HEK293T (cell line): ENCODE measurements around the gene ADIPOR2.

Experiments used
- CTCF ChIA-PET: fragments of 350-600 bp; formaldehyde crosslinking; extraction: SDS; loops from one replicate; lab custom pipeline; 2021; ENCODE audit warnings: antibody characterized with exemption, inconsistent platforms; lab: Yijun Ruan, JAX
- POLR2A ChIA-PET: fragments of 350-600 bp; formaldehyde crosslinking; extraction: SDS; loops from one replicate; lab custom pipeline; 2020; ENCODE audit warnings: antibody characterized with exemption, inconsistent platforms; lab: Yijun Ruan, JAX
- DNase-seq: peaks from one replicate; pipeline ENCODE4 v3.0.0; 2012; ENCODE audit warnings: mixed read lengths; ENCODE audit errors: extremely low spot score
- ARNT ChIP-seq: fragments of 450-650 bp; IDR thresholded peaks from 2 replicates; pipeline ENCODE4 v1.6.1; 2017; ENCODE audit warnings: mild to moderate bottlenecking
- BHLHE40 ChIP-seq: fragments of 450-650 bp; IDR thresholded peaks from 2 replicates; pipeline ENCODE4 v1.6.1; 2016; ENCODE audit warnings: mild to moderate bottlenecking, moderate library complexity, borderline replicate concordance
- CTBP1 ChIP-seq: fragments of 450-650 bp; IDR thresholded peaks from 2 replicates; pipeline ENCODE4 v1.6.1; 2016; ENCODE audit warnings: borderline replicate concordance
- ELF4 ChIP-seq: fragments of 450-650 bp; IDR thresholded peaks from 2 replicates; pipeline ENCODE4 v1.6.1; 2017; ENCODE audit warnings: antibody characterized with exemption
- FOXA1 ChIP-seq: fragments of 450-650 bp; IDR thresholded peaks from 2 replicates; pipeline ENCODE4 v1.6.1; 2016; ENCODE audit warnings: mild to moderate bottlenecking
- FOXK2 ChIP-seq: fragments of 450-650 bp; IDR thresholded peaks from 2 replicates; pipeline ENCODE4 v1.6.1; 2016; ENCODE audit warnings: mild to moderate bottlenecking
- FOXM1 ChIP-seq: fragments of 450-650 bp; IDR thresholded peaks from 2 replicates; pipeline ENCODE4 v1.6.1; 2017; ENCODE audit warnings: mild to moderate bottlenecking, borderline replicate concordance
- HDGF ChIP-seq: fragments of 450-650 bp; IDR thresholded peaks from 2 replicates; pipeline ENCODE4 v1.6.1; 2017; ENCODE audit warnings: antibody characterized with exemption, borderline replicate concordance
- L3MBTL2 ChIP-seq: fragments of 450-650 bp; conservative IDR thresholded peaks from 2 replicates; pipeline ENCODE4 v1.6.1; 2016; ENCODE audit warnings: mild to moderate bottlenecking
- LEF1 ChIP-seq: fragments of 450-650 bp; IDR thresholded peaks from 2 replicates; pipeline ENCODE4 v1.6.1; 2017; ENCODE audit warnings: mild to moderate bottlenecking, borderline replicate concordance
- NFRKB ChIP-seq: fragments of 450-650 bp; IDR thresholded peaks from 2 replicates; pipeline ENCODE4 v1.6.1; 2016; ENCODE audit warnings: mild to moderate bottlenecking, moderate library complexity
- SP1 ChIP-seq: fragments of 450-650 bp; IDR thresholded peaks from 2 replicates; pipeline ENCODE4 v1.6.1; 2017
- SUZ12 ChIP-seq: fragments of 450-650 bp; IDR thresholded peaks from 2 replicates; pipeline ENCODE4 v1.6.1; 2016; ENCODE audit warnings: mild to moderate bottlenecking
- TARDBP ChIP-seq: fragments of 450-650 bp; IDR thresholded peaks from 2 replicates; pipeline ENCODE4 v1.6.1; 2016
- ZNF384 ChIP-seq: fragments of 450-650 bp; IDR thresholded peaks from 2 replicates; pipeline ENCODE4 v1.6.1; 2016
- TF ChIP-seq, protein P1 (sequence below): fragments of 450-650 bp; IDR thresholded peaks from 2 replicates; pipeline ENCODE4 v1.6.1; 2016

The ADIPOR2 gene

DNA sequence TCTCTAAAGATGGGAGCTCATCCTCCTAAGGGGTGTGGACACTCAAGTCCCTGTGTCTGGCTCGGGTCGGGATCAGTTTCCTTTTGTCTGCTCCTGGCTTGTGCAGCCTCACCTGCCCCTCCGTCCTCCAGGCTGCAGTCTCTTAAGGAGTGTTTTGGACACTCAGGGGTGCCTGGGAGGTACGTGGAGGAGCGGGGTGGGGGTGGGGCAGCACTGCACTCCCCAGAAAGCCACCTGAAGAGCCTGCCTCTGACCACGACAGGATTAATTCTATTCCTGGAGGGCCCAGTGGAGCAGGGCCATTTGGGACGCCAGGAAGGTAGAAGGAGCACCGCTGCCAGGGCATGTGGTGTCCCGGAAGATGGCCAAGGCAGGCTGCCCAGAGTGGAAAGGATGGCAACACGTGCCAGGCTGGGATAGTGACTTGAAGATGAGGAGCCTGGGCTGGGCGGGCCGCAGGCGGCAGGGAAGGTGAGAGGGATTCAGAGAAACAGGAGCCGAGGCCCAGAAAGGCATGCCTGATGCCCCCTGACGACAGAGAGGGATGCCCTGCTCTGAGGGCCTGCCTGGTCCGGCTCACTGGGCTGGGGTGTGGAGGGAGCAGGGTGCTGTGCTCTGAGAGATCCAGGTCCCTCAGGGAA, 114.7 kb downstream of the ADIPOR2 start:
- TF ChIP-seq ZNF384 = no peak
- no peak for TF ChIP-seq ARNT
- no peak for TF ChIP-seq L3MBTL2
- no peak for TF ChIP-seq SUZ12
- TF ChIP-seq FOXA1 = no peak
- TF ChIP-seq TARDBP = no peak
- no peak for TF ChIP-seq BHLHE40
- TF ChIP-seq, protein P1, sequence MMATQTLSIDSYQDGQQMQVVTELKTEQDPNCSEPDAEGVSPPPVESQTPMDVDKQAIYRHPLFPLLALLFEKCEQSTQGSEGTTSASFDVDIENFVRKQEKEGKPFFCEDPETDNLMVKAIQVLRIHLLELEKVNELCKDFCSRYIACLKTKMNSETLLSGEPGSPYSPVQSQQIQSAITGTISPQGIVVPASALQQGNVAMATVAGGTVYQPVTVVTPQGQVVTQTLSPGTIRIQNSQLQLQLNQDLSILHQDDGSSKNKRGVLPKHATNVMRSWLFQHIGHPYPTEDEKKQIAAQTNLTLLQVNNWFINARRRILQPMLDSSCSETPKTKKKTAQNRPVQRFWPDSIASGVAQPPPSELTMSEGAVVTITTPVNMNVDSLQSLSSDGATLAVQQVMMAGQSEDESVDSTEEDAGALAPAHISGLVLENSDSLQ = no peak
- no peak for TF ChIP-seq FOXM1
- no peak for TF ChIP-seq LEF1
- no peak for TF ChIP-seq NFRKB
- no peak for TF ChIP-seq FOXK2
- no peak for TF ChIP-seq ELF4
- no peak for TF ChIP-seq CTBP1
- TF ChIP-seq HDGF = no peak
- no peak for TF ChIP-seq SP1
- ChIA-PET POLR2A (no interaction called here), CTCF (no interaction called here)
- DNase-seq = no peak

DNA sequence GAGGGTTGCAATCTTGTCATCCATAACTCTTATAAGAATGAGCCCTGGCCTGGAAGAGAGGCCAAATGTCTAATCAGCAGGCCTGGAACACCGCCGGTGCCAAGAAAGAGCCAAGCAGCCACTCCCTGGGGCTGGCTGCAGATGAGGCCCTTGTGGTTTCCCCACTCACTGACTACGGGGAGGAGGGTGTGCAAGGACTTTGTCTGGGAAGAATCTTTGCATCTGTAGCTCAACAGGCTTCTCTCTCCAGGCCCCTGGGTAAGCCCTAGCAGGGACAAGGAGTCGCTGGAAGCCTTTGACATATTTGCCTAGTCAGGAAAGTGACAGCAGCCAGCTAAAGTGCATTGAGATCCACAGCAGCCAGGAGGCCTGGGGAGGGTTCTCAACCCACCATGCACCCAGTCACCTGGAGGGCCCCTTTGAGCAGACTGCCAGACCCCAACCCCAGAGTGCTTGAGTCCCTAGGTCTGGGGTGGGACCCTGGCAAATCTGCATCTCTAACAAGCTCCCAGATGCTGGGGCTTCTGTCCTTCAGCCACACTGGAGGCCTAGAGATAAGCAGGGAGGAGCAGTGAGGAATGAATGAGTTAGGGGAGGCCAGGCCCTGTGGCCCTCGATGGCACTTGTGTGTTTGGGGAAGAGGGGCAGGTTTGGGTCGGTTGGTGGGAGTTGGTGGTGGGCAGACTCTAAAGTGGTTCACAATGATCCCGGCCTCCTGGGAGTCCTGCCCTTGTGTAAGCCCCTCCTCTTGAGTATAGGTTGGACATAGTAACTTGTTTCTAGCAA, 115.6 kb downstream of the ADIPOR2 start:
- ChIA-PET POLR2A (interaction anchor here (1.5 kb wide), 1 partner anchor 9 kb away, joined by 3 read pairs; no protein-coding TSS in a partner anchor), CTCF (no interaction called here)
- TF ChIP-seq, protein P1 = no peak
- TF ChIP-seq SUZ12 (no peak), SP1 (no peak), CTBP1 (no peak), ARNT (no peak), ZNF384 (no peak), FOXK2 (no peak), HDGF (no peak), FOXA1 (no peak), BHLHE40 (no peak), NFRKB (no peak), ELF4 (no peak), LEF1 (no peak), FOXM1 (no peak), TARDBP (no peak), L3MBTL2 (no peak)
- no peak for DNase-seq

DNA sequence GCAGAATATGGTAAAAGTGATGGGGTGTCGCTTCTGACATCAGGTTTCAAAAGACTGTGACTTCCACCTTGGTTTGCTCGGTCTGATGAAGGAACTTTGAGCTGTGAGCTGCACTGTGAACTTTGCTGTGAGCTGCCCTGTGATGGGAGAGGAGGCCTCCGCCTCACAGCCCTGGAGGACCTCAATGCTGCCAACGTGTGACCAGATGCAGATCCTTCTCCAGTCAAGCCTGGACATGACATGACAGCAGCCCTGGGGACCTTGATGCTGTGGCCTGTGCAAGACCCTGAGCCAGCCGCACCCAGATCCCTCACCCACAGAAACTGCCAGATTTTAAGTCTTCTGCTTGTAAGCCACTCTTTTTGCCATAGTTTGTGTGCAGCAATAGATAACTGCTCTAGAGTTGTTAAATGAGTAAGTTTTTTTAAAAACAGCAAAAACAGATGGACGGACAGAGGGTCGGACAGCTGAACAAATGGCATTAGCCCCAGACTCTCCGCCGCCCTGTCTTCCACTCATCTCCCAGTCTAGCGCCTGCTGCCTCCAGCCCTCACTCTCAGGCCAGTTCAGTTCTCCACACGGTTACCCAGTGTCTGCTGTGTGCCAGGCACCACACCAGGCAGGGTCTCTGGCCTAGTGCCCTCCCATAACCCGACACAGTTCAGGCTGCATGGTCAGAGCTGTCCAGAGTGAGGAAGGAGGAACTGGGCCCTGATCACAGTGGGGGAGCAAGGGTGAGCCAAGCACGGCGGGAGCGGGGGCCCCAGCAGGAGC, 116.4 kb downstream of the ADIPOR2 start:
- CTCF ChIA-PET = no interaction called here
- POLR2A ChIA-PET = interaction anchor here (1.5 kb wide), 1 partner anchor 8 kb away, joined by 3 read pairs; no protein-coding TSS in a partner anchor
- TF ChIP-seq ZNF384 (no peak), LEF1 (no peak), TARDBP (no peak), SP1 (no peak), ARNT (no peak), NFRKB (no peak), FOXM1 (no peak), ELF4 (no peak), FOXK2 (no peak), BHLHE40 (no peak), HDGF (no peak), FOXA1 (no peak), CTBP1 (no peak), L3MBTL2 (no peak), SUZ12 (no peak)
- TF ChIP-seq, protein P1 = no peak
- no peak for DNase-seq

DNA sequence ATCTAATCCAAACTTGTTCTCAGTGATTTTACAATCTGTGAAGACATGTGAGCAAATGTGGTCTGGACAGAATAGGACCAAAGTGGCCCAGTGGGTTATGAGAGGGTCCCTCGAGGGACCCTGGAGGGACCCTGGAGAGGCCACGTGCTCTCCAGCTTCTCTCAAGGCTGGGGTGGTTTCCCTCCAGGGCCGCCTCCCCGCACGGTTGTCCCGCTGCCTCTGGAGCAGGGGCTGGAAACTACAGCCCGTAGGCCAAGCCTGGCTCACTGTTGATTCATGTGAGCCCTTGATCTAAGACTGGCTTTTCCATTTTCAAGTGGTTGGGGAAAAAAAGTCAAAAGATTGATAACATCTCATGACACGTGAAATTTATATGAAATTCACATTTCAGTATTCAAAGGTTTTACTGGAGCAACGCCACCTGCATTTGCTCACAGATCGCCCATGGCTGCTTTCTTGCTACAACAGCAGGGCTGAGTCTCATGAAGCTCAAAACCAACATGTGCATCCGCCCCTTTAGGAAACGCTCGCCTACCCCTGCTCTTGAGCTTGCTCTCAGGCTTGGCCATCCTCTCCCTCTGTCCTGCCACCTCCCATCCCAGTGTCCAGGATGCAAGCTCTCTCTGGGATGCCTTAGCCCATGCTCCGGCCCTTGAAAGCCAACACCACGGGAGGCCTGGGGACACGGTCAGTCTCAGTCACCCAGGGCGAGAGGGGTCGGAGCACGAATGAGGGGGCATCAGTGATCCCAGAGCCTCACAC, 117.3 kb downstream of the ADIPOR2 start:
- POLR2A ChIA-PET = no interaction called here
- no peak for DNase-seq
- TF ChIP-seq FOXK2 = no peak
- no peak for TF ChIP-seq TARDBP
- TF ChIP-seq NFRKB = no peak
- CTCF ChIA-PET = interaction anchor here (1.1 kb wide), 1 partner anchor 174 kb away, joined by 3 read pairs; no protein-coding TSS in a partner anchor
